Measurements from ENCODE around the gene NOL3.

Gene NOL3

DNA sequence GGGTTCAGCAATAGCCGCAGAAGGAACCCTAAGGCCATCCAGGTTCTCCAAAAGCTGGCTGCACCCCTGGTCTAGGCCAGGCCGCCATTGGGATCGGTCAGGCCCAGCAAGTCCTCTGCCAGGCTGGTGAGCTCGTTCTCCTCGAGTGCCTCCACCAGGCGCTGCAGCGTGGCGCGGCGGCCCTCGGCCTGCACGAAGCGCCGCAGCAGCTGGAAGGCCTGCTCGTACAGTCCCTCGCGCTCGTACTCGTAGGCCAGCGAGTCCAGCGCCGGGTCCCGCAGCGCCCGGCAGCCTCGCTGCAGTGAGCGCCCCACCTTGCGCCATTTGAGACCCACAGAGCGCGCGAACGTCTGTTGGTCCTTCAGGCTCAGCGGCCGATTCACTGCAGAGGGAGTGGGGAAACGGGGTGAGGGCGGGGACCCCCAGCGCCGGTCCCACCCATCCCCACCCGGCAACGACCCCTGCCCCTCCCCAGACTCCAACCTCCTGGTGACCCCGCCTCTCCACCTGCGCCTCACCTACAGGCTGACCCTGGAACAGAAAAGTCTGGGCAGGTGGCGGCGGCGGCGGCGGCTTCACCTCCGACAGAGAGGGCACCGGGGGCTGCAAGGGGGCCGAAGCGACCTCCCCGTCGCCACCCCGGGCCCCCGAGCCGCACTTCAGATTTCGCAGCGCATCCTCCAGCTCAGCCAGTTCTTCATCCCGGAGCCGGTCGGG lies 15.6 kb upstream of the NOL3 start:
- in situ Hi-C loops (cut with MboI; ENCODE audit: low sequenced_read_pairs): loop anchor here (10.0 kb wide), 1 partner anchor 140 kb away; no protein-coding TSS in a partner anchor

DNA sequence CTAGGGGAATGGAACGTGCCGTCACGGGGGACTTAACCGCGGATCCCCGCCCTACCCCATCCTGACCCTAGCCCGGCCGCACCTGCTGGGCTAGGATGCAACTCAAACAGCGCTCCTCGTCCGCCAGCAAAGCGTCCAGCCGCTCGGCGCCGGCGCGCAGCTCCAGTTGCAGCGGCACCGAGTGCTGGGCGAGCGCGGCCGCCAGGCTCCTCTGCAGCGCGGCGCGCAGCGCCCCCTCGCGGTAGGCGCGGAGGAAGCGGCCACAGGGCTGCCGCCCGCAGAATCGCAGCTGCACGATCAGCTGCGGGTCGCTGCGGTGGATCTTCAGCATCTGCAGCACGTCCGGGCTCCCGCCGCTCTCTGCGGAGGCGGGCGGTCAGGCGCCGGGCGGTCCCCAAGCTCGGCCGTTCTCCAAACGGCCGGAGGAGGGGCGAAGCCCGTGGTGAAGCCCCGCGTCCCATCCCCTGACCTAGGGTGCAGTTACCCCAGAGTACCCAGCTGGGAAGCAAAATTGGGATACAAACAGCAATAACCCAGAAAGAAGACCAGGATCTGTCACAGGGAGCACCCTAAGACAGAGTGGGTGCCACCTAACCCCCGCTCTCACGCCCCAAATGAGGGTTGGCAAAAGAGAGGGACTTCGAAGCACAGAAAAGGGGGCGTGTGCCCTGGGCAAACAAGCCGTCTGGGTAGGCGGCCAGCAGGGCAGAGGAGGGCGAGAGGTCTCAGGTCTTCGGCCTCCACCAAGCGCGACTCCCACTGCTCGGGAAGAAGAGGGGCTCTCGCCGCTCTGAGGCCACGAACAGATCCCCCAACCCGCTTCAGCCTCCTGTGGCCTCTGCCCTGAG lies 14.8 kb upstream of the NOL3 start:
- in situ Hi-C loops (cut with MboI; ENCODE audit: low sequenced_read_pairs): loop anchor here (10.0 kb wide), 1 partner anchor 141 kb away; no protein-coding TSS in a partner anchor

DNA sequence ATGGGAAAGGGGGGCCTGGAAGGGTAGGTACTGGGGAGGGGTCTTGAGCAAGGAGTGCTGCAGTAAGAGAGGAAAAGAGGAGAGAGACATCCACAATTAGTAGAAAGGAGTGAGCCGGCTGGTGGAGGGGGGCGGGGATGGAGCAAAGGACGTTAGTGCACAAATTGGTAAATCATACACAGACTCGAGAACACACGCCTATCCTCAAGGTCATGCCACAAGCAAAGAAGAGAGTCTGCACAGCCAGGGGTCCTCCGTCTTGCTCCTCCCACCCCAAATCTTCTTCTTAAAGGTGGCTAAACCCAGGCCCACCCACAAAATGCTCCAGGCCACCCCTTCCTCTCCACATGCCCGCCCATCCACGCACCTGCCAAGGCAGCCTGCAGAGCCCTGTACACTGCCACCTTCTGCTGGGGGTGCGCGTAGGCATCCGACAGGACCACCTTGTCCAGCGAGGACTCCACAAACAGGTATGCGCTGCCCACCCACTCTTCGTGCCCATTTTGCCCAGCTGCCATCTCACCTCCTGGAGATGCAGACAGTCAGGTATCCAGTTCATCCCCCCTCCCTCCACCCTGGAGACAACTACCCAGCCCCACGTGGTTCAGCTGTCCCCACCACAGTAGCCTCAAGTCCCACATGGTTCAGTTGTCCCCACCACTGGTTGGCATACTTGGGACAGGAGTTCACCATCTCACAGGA lies 14.0 kb upstream of the NOL3 start:
- in situ Hi-C loops (cut with MboI; ENCODE audit: low sequenced_read_pairs): loop anchor here (10.0 kb wide), 1 partner anchor 141 kb away; no protein-coding TSS in a partner anchor

DNA sequence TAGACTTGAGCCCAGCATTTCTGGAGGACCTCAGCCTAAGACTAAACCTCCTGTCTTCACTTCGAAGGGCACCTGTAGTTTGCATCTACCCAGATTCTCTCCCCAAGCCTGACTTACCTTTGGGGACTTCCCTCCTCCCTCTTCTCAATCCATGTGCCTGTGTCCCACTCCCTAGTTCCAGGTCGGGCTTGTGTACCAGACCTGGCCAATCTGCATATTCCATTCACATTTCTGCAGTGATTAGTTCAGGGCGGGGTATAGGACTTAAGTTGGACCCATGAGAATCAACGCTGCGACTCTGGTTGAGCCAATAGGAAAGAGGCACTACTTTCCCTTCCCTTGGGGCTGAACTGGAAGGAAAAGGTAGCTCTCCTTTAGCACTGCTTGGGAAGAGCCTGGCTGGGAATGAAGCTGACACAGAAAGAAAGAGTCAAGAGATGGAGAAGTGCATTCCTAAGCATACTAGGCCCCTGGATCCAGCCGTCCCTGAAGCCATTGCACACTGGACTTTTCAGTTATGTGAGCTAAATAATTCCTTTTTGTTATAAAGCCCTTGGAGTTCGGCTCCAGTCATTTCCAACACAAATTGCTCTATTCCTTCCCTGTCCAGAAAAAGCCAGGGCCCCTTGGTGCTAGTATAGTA lies 13.1 kb upstream of the NOL3 start:
- in situ Hi-C loops (cut with MboI; ENCODE audit: low sequenced_read_pairs): loop anchor here (10.0 kb wide), 1 partner anchor 142 kb away; no protein-coding TSS in a partner anchor

DNA sequence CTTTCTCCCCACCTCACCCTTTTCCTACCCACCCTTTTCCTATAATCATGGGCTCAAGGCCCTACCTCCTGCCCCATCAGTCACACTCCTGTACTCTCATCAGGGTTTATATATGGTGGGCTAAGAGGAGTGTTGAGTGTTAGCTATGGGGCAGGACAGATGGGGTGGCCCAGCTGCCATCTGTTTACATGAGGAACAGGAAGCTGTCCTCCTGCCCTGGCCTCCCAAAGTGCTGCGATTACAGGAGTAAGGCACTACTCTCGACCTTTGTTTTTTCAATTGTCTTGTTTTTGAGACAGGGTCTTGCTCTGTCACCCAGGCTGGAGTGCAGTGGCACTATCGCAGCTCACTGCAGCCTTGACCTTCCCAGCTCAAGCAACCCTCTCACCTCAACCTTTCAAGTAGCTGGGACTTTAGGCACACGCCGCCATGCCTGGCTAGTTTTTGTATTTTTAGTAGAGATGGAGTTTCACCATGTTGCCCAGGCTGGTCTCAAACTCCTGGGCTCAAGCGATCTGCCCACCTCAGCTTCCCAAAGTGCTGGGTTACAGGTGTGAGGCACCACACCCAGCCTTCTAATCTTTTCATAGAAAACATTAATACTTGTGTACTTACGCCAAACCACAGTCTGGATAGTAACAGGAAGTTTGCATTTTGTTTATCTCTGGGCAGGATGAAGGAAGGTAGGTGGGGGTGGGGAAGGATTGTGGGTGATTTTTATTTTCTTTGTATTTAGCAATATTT lies 12.3 kb upstream of the NOL3 start:
- in situ Hi-C loops (cut with MboI; ENCODE audit: low sequenced_read_pairs): loop anchor here (10.0 kb wide), 1 partner anchor 143 kb away; no protein-coding TSS in a partner anchor

DNA sequence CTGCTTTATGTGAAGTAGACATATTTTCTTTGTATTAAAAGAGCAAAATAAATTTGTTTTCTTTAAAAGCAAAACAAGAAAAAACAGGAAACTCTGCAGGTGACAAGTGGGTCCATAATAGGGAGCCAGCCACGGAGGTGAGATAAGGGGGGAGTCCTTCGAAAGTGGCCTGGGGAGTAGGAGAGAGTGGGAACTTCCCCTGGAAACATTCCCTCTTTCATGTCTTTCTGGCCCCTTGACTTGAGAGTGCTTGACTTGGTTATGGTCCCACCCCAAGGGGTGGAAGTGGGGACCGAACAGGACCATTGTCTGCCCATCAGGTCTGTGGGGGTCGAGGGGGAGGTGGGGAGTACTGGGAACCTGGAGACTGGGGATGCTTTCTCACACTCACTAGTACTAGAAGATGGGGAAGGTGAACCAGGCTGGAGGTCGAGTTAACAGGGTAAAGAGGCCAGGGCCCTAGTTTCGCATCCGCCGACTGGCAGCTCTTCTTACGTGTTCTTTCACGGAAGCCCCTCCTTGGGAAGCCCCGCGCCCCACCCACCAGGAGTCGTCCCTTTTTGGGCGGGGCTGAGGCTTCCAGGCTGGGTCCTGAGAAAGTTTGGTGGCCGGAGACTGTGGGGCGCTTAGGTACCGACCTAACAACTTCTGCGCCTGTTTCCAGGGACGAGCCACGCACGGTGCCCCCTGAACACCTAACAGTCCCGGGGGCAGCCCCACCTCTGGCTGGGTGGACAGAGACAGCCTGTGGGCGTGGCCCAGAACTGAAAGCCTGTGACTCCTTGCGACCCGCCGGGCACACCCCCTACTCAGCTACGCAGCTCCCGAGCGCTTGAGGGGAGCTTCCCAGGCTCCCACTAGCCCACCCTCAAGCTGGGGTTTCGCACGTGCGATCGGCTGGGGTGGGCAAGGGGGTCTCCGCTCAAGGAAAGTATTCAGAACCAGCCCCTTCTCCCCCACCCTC lies 11.4 kb upstream of the NOL3 start:
- in situ Hi-C loops (cut with MboI; ENCODE audit: low sequenced_read_pairs): loop anchor here (10.0 kb wide), 1 partner anchor 144 kb away; no protein-coding TSS in a partner anchor

DNA sequence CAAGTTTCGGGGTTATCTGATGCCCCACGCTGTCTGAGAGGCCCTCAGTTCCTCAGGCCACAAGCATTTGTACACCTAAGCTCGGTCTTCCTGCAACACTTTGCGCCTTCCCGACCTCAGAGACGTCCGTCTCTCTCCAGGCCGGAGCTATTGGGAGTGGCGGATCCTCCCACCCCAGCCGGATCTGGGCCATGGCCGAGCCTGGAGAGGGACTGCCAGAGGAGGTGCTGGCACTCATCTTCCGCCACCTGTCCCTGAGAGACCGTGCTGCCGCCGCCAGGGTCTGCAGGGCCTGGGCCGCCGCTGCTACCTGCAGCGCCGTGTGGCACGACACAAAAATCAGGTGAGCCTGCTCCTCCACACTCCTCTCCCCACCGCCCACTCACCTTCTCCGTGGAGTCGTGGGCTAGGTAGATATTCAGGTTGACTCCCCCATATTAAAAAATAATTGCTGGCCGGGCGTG lies 8.7 kb upstream of the NOL3 start:
- in situ Hi-C loops (cut with MboI; ENCODE audit: low sequenced_read_pairs): no loop called here

DNA sequence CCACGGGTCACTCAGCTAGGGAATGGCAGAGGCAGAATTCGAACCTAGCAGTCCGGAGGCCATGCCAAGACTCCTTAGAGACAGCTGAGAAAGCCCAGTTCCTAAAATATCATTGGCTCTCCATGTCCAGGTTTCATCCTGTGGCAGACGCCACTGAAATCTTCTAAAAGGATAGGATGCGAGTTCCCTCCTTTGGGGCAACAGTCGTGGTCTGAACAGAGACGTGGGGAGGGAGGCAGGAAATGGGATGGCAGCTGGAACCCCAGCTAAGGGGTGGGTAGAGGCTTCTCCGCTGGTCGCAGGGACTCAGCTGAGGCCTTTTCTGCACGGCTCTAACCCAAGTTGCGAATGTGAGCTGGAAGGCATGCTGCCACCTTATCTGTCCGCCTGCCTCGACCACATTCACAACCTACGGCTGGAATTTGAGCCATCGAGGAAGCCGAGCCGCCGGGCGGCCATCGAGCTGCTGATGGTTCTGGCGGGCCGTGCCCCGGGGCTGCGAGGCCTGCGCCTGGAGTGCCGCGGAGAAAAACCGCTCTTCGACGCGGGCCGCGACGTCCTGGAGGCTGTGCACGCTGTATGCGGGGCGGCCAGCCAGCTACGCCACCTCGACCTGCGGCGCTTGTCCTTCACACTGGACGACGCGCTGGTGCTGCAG lies 7.7 kb upstream of the NOL3 start:
- in situ Hi-C loops (cut with MboI; ENCODE audit: low sequenced_read_pairs): no loop called here

DNA sequence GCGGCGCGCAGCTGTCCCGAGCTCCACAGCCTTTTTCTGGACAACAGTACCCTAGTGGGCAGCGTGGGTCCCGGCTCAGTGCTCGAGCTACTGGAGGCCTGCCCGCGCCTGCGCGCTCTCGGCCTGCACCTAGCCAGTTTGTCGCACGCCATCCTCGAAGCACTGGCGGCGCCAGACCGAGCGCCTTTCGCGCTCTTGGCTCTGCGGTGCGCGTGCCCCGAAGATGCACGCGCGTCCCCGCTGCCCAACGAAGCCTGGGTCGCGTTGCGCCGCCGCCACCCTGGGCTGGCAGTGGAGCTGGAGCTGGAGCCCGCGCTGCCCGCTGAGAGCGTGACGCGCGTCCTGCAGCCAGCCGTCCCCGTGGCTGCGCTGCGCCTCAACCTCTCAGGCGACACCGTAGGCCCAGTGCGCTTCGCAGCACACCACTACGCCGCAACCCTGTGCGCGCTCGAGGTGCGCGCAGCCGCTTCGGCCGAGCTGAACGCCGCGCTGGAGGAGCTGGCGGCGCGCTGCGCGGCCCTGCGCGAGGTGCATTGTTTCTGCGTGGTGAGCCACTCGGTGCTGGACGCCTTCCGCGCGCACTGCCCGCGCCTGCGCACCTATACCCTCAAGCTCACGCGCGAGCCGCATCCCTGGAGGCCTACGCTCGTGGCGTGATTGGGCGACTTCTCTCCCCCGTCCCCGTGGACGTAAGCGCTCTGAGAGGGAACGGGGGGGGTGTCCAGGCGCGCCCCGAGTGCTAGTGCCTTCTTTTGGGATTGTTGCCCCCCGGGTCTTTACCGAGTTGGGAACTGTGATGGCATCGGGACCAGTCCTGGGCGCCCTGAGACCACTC lies 7.0 kb upstream of the NOL3 start:
- in situ Hi-C loops (cut with MboI; ENCODE audit: low sequenced_read_pairs): no loop called here

DNA sequence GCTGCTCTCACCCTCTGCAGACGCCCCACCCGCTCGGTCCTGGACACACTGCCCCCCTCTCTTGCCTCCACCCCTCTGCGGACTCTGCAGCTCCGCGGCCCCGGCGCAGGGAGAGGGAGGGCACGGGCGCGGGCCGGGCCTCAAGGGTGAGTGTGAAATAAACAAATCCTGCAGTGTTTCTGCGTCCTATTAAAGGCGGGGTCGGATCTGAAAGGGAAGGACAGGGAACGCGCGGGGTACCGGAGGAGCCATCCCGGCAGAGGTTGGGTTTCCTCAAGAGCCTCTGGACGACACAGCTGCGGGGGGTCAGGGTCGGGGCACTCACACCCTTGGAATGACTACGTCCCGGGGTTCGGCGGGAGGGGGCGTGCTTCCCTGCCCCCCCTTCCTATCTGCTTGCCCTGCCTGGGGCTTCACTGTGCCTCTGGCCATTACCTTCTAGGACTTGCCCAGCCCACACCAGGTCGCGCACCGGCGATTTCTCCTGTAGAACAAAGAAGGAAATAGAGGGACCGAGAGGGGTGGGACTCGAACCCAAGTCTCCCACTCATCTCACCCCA lies 6.3 kb upstream of the NOL3 start:
- in situ Hi-C loops (cut with MboI; ENCODE audit: low sequenced_read_pairs): no loop called here

DNA sequence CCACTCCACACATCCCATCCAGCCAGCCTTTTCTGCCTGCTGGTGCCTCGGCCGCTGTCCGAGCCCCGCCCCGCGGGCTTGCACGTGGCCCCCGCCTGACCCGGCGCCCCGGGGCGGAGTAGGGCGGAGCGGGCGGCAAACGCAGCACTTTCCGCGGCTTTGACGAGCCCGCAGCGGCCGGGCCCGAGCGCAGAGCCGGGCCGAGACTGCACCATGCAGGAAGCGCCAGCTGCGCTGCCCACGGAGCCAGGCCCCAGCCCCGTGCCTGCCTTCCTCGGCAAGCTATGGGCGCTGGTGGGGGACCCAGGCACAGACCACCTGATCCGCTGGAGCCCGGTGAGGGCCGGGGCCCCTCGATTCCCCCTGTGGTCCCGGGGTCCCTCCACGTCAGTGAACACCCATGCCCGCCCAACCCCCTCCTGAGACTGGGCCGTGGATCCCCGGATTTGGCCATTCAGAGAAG lies 5.7 kb upstream of the NOL3 start, which contains the start of gene HSF4:
Gene HSF4 (plus strand): TSS at position 147 of the 463 bp plus-strand sequence. CDS start 67 bp downstream, at position 214.
- in situ Hi-C loops (cut with MboI; ENCODE audit: low sequenced_read_pairs): no loop called here

DNA sequence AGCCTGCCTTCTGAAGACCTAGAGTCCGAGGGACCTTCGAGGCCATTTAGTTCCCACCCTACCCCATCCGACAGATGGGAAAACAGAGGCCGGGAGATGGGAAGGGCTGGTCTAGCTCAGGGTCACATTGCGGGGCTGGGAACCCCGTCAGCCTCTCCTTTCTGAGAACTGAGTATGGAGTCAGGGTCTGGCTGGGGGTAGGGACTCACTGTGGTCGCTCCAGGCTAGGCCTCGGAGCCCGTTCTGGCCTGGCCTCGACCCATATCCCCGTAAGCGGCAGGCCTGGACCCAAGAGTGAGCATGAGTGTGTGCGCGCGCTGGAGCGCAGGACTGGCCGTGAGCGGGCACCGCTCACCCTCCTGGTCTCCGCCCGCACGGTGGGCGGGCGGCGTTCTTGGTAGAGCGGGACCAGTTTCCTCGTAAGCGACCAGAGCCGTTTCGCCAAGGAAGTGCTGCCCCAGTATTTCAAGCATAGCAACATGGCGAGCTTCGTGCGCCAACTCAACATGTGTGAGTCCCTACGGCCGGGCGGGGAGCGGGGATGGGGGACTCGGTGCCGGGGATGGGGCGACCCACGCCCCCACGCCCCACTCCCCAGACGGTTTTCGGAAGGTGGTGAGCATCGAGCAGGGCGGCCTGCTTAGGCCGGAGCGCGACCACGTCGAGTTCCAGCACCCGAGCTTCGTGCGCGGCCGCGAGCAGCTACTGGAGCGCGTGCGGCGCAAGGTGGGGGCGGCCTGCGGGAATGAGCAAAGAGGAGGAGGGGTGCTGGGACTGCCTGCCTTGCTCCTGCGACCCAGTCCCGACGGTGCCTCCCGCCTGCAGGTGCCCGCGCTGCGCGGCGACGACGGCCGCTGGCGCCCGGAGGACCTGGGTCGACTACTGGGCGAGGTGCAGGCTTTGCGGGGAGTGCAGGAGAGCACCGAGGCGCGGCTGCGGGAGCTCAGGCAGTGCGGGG lies 4.9 kb upstream of the NOL3 start:
- in situ Hi-C loops (cut with MboI; ENCODE audit: low sequenced_read_pairs): no loop called here

DNA sequence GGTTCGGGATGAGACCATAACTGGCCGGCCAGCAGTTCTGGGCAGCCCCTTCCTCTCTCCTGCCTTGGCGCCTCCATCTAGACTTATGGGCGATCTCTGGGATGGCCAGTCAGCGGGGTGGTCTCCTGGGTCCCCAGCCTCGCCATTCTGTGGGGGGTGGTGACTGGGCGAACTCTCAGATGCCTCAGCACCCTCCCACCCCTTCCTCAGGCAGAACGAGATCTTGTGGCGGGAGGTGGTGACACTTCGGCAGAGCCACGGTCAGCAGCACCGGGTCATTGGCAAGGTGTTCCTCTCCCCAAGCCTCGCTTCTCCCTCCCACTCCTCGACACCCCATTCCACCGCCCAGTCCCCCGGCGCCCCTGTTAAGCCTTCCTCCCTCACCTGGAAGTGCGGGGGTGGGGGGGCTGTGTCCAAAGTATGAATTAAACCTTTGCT lies 4.2 kb upstream of the NOL3 start:
- in situ Hi-C loops (cut with MboI; ENCODE audit: low sequenced_read_pairs): no loop called here

DNA sequence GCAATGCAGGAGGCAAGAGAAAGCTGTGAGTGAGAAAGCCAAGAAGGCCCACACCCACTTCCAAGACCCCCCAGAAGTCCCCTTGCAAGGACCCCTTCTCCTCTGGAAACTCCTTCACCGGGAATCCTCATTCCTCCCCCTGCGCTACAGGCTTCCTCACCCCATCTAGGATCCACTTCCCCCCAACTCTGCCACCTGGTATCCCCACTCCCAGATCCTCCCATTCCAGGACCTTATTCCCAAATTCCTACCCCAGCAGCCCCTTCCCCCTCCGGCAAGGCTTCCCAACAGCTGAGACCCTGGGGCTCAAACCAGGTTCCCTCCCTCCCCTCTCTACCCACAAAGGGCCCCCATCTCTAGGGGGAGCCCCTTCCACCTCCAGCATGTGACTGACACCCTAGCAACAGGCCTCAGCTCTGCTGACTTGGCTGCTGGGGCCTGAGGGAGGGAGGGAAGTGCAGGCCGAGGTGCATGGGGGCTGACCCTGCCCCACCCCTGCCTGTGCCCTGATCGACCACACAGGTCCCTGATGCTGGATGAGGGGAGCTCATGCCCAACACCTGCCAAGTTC lies 3.7 kb upstream of the NOL3 start:
- in situ Hi-C loops (cut with MboI; ENCODE audit: low sequenced_read_pairs): no loop called here

DNA sequence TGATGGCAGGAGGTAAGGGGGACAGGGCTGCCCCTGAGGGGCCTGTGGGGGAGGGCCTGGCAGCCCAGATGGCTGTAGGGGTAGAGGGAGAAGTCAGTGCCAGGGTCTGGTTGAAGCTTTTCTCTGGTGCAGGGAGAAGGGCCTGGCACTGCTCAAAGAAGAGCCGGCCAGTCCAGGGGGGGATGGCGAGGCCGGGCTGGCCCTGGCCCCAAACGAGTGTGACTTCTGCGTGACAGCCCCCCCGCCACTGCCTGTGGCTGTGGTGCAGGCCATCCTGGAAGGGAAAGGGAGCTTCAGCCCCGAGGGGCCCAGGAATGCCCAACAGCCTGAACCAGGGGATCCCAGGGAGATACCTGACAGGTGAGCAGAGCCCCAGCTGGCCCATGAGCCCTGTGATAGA lies 2.8 kb upstream of the NOL3 start:
- in situ Hi-C loops (cut with MboI; ENCODE audit: low sequenced_read_pairs): no loop called here

Data from HL-60/S4 (cell line).